ENCODE measurements around the gene HLA-DMB.
A peak's percentile ranks its signal among the peaks of the same experiment; 100 is the strongest.
"Not testable (repeated sequence)": the region's sequence is repeated elsewhere in the genome, so short reads cannot be mapped to it uniquely, and the experiment has no call there.

HLA-DMB gene

GRCh38 chr6:32949113-32949512, 8.3 kb upstream of the HLA-DMB start:
- DNase-seq, result no peak

- DNase-seq, result no peak
These were observed 7.0 kb upstream of the HLA-DMB start for GRCh38 chr6:32947552-32948465.

DNA sequence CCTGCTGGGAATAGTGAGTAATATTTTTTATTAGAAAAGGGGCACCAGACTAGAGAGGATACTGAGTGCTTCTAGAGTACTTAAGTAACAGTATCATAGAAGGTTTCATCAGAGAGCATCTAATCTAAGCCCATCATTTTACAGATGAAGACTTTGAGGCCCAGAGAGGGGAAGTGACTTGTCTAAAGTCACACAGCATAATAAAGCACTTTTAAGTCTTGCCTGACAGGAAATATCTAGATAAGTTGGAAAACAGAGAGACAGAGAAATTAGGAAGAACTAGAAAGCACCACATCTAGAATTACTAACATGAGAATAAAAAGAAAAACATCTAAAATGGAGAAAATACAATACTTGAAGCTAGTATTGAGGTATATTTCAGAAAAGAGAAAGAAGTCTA, 6.1 kb upstream of the HLA-DMB start:
- no peak for DNase-seq

DNA sequence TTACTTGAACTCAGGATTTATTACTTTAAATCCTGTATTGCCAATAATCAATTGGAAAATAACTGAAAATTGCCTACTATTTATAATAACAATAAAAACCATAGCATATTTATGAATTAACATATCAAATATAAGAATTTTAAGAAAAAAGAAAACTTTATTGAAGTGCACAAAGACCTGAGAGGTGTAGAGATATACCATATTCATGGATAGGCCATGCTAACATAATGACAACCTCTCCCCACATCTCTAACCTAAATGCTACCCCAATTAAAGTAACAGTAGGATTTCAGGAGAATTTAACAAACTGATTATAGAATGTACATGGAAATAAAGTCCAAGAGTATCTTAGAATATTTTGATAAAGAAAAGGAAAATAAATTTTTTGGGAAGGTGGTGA, 5.1 kb upstream of the HLA-DMB start:
- no peak for DNase-seq

- no peak for DNase-seq
These were observed 4.4 kb upstream of the HLA-DMB start for GRCh38 chr6:32945108-32945760.

DNA sequence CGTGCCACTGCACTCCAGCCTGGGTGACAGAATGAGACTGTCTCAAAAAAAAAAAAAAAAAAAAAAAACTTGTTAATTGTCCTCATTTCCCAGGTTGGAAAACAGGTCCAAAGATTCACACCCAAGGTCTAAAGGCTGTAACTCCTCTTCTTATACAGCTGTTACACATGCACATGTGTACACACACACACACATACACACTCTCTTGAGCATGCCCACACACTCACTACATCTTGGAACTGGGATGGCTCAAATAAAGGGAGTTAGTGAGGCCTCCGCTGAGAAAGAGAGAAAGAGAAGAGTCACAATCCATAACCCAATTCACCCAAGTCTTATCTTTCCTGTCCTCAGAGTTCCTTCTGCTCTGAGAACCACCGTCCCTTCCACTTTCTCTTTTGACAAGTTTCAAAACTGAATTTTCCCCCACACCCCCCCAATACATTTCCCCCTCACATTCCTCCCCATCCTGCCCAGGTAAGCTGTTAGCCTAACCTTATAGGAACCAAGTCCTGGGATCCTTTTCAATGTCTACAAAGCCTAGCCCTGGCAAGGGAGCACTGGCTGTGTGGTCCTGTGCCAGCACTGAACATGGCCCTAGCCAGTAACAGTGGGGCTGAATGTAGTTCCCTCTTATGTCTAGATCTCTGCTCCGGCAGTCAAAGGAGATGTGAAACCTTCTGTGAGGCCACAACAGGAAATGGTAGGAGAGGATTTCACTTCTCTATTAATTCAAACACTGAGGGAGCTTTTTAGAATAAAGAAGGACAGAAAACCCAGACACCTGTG, 3.2 kb upstream of the HLA-DMB start:
- no peak for DNase-seq

- DNase-seq, result not testable (repeated sequence)
These were observed 1.8 kb upstream of the HLA-DMB start for GRCh38 chr6:32942555-32943123.

GRCh38 chr6:32941214-32941768, 463 bp upstream of the HLA-DMB start:
- DNase-seq, result no peak

- DNase-seq, result no peak
These were observed 2.3 kb downstream of the HLA-DMB start for GRCh38 chr6:32938494-32938893.

- no peak for DNase-seq
These were observed 3.6 kb downstream of the HLA-DMB start for GRCh38 chr6:32937230-32937633.

GRCh38 chr6:32936239-32937152, 4.3 kb downstream of the HLA-DMB start:
- no peak for DNase-seq

DNA sequence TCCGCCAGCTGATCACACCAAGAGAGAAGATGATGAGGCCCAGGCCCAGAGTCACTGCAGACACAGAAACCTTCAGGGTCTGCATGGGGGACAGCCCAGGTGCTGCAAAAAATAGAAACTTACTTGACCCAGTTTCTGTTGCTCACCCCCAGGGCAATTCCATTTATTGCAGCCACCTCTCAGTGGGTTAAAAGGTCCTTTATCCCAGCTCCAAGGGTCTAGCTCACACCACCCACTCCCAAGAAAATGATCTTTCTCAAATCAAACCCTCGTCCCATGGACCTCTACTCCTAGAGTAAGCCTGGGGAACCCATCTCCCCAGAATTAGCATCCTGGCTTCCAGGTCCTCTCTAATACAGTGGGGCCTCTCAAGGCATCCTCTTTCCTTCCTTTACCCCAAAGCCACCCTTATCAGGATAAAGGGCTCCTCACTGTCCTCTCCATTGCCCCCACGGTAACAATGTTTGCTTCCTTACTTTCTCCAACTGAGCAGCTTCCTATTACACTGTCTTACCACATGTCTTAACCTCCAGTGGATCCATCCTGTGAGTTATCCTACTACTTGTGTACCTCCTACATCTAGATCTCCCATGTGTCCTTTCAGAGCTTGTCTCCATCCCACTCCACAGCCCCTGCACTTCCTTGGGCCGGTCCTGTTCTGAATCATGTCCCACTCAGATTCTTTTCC, 5.1 kb downstream of the HLA-DMB start:
- no peak for DNase-seq

DNA sequence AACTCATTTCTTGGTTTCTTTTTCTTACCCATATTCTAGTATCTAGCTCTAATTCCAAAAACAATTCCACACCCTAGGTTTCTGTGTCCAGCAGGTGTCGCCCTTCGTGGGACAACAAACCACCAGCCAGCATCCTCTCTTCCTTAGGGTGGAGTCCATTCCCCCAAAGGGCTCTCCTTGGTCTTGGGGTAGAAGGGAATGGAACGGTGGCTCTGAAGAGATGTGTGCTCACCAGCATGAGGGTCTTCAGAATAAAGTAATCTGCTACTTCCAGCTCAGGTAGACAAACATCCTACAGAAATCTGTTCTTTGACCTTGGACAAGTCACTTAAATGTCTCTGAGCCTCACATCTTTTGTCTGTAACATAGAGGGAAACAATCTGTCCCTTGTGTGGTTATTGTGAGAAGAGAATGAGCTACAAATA, 7.2 kb downstream of the HLA-DMB start:
- no peak for DNase-seq

- DNase-seq, result no peak
These were observed 8.5 kb downstream of the HLA-DMB start for GRCh38 chr6:32932132-32932868.

GRCh38 chr6:32931211-32931610, 9.6 kb downstream of the HLA-DMB start:
- no peak for DNase-seq

DNA sequence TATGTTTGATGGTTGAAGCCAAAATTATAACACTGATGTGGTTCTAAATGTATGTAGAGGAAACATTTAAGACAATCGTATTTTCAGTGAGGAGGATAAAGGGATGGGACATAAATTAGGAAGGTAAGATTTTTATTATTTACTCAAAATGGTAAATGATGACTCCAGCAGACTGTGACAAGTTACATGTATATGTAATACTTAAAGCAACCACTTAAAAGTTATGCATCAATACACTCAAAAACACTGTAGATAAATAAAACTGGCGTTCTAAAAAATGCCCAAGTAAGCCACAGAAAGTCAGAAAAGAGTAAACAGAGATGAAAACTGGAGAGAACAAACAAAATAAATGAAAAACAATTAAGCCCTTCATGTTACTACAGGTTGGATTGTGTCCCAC, 18.7 kb downstream of the HLA-DMB start:
- no peak for DNase-seq

DNA sequence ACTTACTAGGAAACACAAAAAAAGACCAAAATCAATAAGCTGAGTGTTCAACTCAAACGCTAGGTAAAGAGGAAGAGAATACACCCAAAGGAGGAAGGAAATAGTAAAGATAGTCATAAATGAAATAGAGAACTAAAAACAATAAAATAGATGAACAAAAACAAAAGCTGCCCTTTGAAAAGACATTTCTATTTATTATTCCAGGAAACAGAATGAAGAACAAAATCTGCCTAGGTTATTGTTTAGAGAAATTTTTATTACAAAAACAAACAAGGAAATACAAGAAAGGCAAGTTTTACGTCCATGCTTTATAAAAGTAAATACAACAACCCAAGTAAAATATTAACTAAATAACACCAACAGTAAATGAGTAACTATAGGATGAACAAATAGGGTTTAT, 20.1 kb downstream of the HLA-DMB start:
- no peak for DNase-seq

- DNase-seq, result peak; percentile 67
These were observed 27.9 kb downstream of the HLA-DMB start for GRCh38 chr6:32912951-32913350.

DNA sequence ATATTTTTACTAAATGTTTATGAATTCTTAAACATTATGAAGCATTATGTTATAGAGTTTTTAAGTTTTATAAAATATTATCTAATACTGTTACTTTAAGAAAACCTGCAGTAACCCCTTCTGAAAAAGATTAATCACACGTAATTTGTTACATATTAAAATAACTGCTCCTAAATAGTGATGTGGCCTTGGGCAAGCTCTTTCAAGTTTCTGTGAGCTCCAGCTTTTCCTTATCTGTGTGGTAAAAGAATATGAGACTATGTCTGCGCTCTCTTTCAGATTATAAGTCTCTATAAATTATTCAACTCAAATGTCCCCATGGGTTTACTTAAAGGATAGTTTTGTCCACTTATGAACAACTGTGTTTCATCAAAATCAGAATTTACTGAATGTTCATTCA, 31.9 kb downstream of the HLA-DMB start:
- no peak for DNase-seq

DNA sequence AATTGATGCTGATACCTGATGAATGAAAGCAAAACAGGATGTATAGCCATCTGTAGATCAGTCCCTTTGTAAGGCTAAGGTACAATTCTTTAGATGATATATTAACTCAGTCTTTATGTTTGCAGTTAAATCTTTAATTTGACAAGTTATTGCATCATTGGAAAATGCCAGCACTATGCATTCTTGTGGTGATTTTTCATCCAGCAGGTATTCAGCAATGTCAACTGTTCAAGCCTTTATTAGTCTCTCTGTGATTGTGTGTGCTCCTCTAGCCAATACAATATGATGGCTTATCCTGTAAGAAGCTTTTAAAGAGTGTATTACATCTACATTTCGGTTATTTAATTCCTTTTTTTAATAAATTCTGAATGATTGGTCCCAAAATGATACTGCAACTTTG, 34.3 kb downstream of the HLA-DMB start:
- DNase-seq, result no peak
